Measurements from ENCODE around the gene SLX9.
"Not testable (repeated sequence)": the region's sequence is repeated elsewhere in the genome, so short reads cannot be mapped to it uniquely, and the experiment has no call there.

SLX9 gene

GRCh38 chr21:44917446-44918106, 22.3 kb upstream of the SLX9 start:
- no peak for DNase-seq

GRCh38 chr21:44918107-44918470, 21.7 kb upstream of the SLX9 start:
- no peak for DNase-seq

- no peak for DNase-seq
Measured at GRCh38 chr21:44918581-44919033, 21.2 kb upstream of the SLX9 start.

- DNase-seq, result no peak
Measured at GRCh38 chr21:44919111-44919912, 20.5 kb upstream of the SLX9 start.

GRCh38 chr21:44919913-44920693, 19.7 kb upstream of the SLX9 start:
- DNase-seq, result no peak

- DNase-seq, result peak; percentile 90
Measured at GRCh38 chr21:44920694-44921604, 18.9 kb upstream of the SLX9 start, which contains the start of gene ITGB2. TSS of gene ITGB2 (minus strand) at chr21:44920899. CDS start at chr21:44910782, 10,117 bp downstream.

GRCh38 chr21:44921928-44922327, 17.9 kb upstream of the SLX9 start:
- no peak for DNase-seq

- no peak for DNase-seq
Measured at GRCh38 chr21:44923480-44924084, 16.2 kb upstream of the SLX9 start.

- peak; percentile 91 for DNase-seq
Measured at GRCh38 chr21:44924606-44925377, 15.0 kb upstream of the SLX9 start.

GRCh38 chr21:44925378-44925755, 14.5 kb upstream of the SLX9 start:
- no peak for DNase-seq

- DNase-seq, result no peak
Measured at GRCh38 chr21:44926331-44927101, 13.3 kb upstream of the SLX9 start.

- DNase-seq, result no peak
Measured at GRCh38 chr21:44927259-44927586, 12.6 kb upstream of the SLX9 start.

- DNase-seq, result peak; percentile 48
Measured at GRCh38 chr21:44927587-44928461, 12.0 kb upstream of the SLX9 start.

GRCh38 chr21:44928500-44929241, 11.2 kb upstream of the SLX9 start:
- not testable (repeated sequence) for DNase-seq

GRCh38 chr21:44929242-44929798, 10.5 kb upstream of the SLX9 start:
- no peak for DNase-seq

- no peak for DNase-seq
Measured at GRCh38 chr21:44929799-44930542, 9.9 kb upstream of the SLX9 start.

- no peak for DNase-seq
Measured at GRCh38 chr21:44930543-44930981, 9.3 kb upstream of the SLX9 start.

GRCh38 chr21:44931137-44931500, 8.7 kb upstream of the SLX9 start:
- DNase-seq, result peak; percentile 49

Data from SIG-M5 (cell line).